Measurements from ENCODE around the gene LSS.

GRCh38 chr21:46210378-46211136 is 18.0 kb downstream of the LSS start:
- TF ChIP-seq POLR2A (IDR thresholded peaks at IDR 0.05; ENCODE audit: low read depth, low read length) (no peak), NFIC (IDR thresholded peaks at IDR 0.05; ENCODE audit: low read depth, low read length) (no peak), ZNF274 (IDR thresholded peaks at IDR 0.05; ENCODE audit: insufficient read depth, insufficient read length) (no peak), YY1 (IDR thresholded peaks at IDR 0.05; ENCODE audit: low read depth, low read length) (no peak), ATF3 (IDR thresholded peaks at IDR 0.05; ENCODE audit: borderline replicate concordance, extremely low read depth, low read depth, low read length) (no peak), CBX3 (IDR thresholded peaks at IDR 0.05; ENCODE audit: borderline replicate concordance, low read depth) (no peak), RAD51 (IDR thresholded peaks at IDR 0.05) (no peak)
- TF ChIP-seq, protein P1, sequence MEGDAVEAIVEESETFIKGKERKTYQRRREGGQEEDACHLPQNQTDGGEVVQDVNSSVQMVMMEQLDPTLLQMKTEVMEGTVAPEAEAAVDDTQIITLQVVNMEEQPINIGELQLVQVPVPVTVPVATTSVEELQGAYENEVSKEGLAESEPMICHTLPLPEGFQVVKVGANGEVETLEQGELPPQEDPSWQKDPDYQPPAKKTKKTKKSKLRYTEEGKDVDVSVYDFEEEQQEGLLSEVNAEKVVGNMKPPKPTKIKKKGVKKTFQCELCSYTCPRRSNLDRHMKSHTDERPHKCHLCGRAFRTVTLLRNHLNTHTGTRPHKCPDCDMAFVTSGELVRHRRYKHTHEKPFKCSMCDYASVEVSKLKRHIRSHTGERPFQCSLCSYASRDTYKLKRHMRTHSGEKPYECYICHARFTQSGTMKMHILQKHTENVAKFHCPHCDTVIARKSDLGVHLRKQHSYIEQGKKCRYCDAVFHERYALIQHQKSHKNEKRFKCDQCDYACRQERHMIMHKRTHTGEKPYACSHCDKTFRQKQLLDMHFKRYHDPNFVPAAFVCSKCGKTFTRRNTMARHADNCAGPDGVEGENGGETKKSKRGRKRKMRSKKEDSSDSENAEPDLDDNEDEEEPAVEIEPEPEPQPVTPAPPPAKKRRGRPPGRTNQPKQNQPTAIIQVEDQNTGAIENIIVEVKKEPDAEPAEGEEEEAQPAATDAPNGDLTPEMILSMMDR (IDR thresholded peaks at IDR 0.05 in 2 of 3, conservative IDR thresholded peaks at IDR 0.05 in 1 of 3; ENCODE audit: control insufficient read depth in 2 of 3, extremely low read depth in 1 of 3, insufficient read depth in 1 of 3, low read depth in 3 of 3, low read length in 3 of 3): 0 out of 6 replicates have a peak, but pooled peaks of 1 of the 3 experiments have one; percentile 1

Data from GM12878 (cell line).